HFF-Myc (cell line): ENCODE measurements around the gene C19orf53.
"Not testable (repeated sequence)": the region's sequence is repeated elsewhere in the genome, so short reads cannot be mapped to it uniquely, and the experiment has no call there.

Source experiments
- DNase-seq: peaks from one replicate; pipeline ENCODE4 v3.0.0-alpha.2; 2011; ENCODE audit warnings: low read depth; ENCODE audit errors: extremely low read depth
- H3K4me3 ChIP-seq: replicated peaks from 2 replicates; pipeline ENCODE4 v1.5.1; 2011; ENCODE audit warnings: low read depth, mild to moderate bottlenecking, control low read depth, low read length
- CTCF ChIP-seq: IDR thresholded peaks from 2 replicates; pipeline ENCODE4 v1.5.1; 2012; ENCODE audit warnings: mild to moderate bottlenecking, low read depth, low read length, control low read depth; ENCODE audit errors: missing control alignments

C19orf53 gene

GRCh38 chr19:13770013-13770635 is 4.1 kb upstream of the C19orf53 start:
- TF ChIP-seq CTCF = no peak

GRCh38 chr19:13778398-13778797 is 4.1 kb downstream of the C19orf53 start:
- no peak overlapping the region for H3K4me3 ChIP-seq
- no peak for DNase-seq
- no peak for TF ChIP-seq CTCF

More at GRCh38 chr19:13770013-13770635, 4.1 kb upstream of the C19orf53 start:
- no peak for DNase-seq
- no peak overlapping the region for H3K4me3 ChIP-seq

GRCh38 chr19:13778847-13779246 is 4.6 kb downstream of the C19orf53 start:
- H3K4me3 ChIP-seq = no peak overlapping the region
- no peak for TF ChIP-seq CTCF
- DNase-seq = no peak

- not testable (repeated sequence) for DNase-seq, H3K4me3 ChIP-seq
Measured at GRCh38 chr19:13779794-13780193, 5.5 kb downstream of the C19orf53 start.

- no peak for TF ChIP-seq CTCF
- no peak overlapping the region for H3K4me3 ChIP-seq
- peak; percentile 63 for DNase-seq
Measured at GRCh38 chr19:13781547-13781946, 7.3 kb downstream of the C19orf53 start.

- no peak for DNase-seq
- no peak for TF ChIP-seq CTCF
- H3K4me3 ChIP-seq = no peak overlapping the region
Measured at GRCh38 chr19:13782537-13782936, 8.3 kb downstream of the C19orf53 start.

GRCh38 chr19:13783565-13784500 is 9.6 kb downstream of the C19orf53 start:
- DNase-seq = no peak
- TF ChIP-seq CTCF = no peak
- no peak overlapping the region for H3K4me3 ChIP-seq
